Measurements from ENCODE around the gene TOR1AIP2. TPM values are rescaled to one million over a fixed set of nuclear protein-coding genes. Genes with fewer than 3 reads are reported as not detected.

TOR1AIP2 gene
- total and polyA plus RNA-seq, 2 of the 13 experiments (the other 11 are each of a cell fraction or from before 2014, with no cell fraction given): 35.2 to 65.8 TPM

- TF ChIP-seq ZHX2 (IDR thresholded peaks at IDR 0.05; ENCODE audit: low read depth) (peak; percentile 37; the same call in 1 of the 2 replicates), ZHX2 (CRISPR knock-in tag; IDR thresholded peaks at IDR 0.05; ENCODE audit: borderline replicate concordance) (no peak), NONO (IDR thresholded peaks at IDR 0.05) (no peak), NONO (CRISPR knock-in tag; conservative IDR thresholded peaks at IDR 0.05) (no peak; the same call in 1 of the 2 replicates), IRX3 (CRISPR knock-in tag; IDR thresholded peaks at IDR 0.05; ENCODE audit: borderline replicate concordance, low read depth) (no peak), ESRRA (CRISPR knock-in tag; IDR thresholded peaks at IDR 0.05; ENCODE audit: low read depth) (no peak), GABPA (IDR thresholded peaks at IDR 0.05; ENCODE audit: low read depth, low read length) (peak; percentile 94), GABPA (CRISPR knock-in tag; IDR thresholded peaks at IDR 0.05; ENCODE audit: low read depth) (peak; percentile 98), AGO2 (optimal IDR thresholded peaks at IDR 0.05; ENCODE audit: low read depth, low read length) (no peak), ZBTB39 (CRISPR knock-in tag; IDR thresholded peaks at IDR 0.05) (no peak), ZNF282 (IDR thresholded peaks at IDR 0.05; ENCODE audit: partially characterized antibody) (no peak), PAXIP1 (CRISPR knock-in tag; conservative IDR thresholded peaks at IDR 0.05) (no peak), SP1 (IDR thresholded peaks at IDR 0.05) (no peak), SP1 (CRISPR knock-in tag; IDR thresholded peaks at IDR 0.05) (no peak; the same call in 1 of the 2 replicates), TMF1 (CRISPR knock-in tag; IDR thresholded peaks at IDR 0.05; ENCODE audit: low read depth) (no peak), SKI (IDR thresholded peaks at IDR 0.05; ENCODE audit: partially characterized antibody) (no peak), RBAK (CRISPR knock-in tag; IDR thresholded peaks at IDR 0.05) (no peak), ZNF143 (CRISPR knock-in tag; IDR thresholded peaks at IDR 0.05) (peak; percentile 96), MED8 (CRISPR knock-in tag; IDR thresholded peaks at IDR 0.05; ENCODE audit: insufficient replicate concordance) (no peak), SRSF1 (optimal IDR thresholded peaks at IDR 0.05; ENCODE audit: low read depth, low read length) (no peak)
Observed at GRCh38 chr1:179877586-179878265, at the start of gene TOR1AIP2 (continued).

Data from HepG2 (cell line).